Activated CD4-positive, CD25-positive, alpha-beta regulatory T cell treated with anti-CD3 and anti-CD28 coated beads, Interleukin-2, amount 50 U/mL, for 72 hours (primary cell): ENCODE results near the gene ZPBP.

Source experiments
- DNase-seq: peaks from one replicate; pipeline ENCODE4 v3.0.0; 2021

The ZPBP gene

DNA sequence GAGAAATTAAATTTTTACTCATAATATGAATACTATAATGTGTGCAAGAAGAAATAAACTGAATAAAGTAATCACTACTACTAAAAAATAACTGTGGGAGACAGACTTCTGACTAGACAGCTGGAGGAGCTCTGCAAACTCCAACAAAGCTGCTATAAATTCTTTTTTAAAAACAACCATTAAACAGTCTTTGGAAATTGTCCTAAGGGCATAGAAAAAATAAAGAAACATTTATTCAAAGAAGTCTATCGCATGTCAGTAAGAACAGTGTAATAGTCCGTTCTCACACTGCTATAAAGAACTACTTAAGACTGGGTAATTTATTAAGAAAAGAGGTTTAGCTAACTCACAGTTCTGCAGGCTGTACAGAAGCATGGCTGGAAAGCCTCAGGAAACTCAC is 56.0 kb downstream of the ZPBP start:
- DNase-seq = no peak

DNA sequence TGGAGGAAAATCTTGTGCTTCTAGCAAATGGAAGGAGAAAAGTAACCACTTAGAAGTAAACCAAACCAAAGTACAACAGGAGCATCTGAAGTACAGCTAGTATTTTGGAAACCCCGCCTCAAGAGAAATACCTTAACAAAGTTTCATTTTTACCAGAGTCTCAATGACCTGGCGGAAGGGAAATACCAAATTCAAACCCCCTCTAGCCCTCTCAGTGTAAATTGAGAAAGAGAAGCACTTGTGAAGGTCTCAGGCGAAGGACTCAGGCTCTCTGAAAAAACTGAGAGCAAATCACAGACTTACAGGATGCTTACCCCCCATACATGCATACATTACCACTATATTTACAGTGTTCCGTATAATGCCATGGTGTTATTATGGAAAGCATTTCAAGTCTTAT is 70.1 kb downstream of the ZPBP start:
- no peak for DNase-seq

DNA sequence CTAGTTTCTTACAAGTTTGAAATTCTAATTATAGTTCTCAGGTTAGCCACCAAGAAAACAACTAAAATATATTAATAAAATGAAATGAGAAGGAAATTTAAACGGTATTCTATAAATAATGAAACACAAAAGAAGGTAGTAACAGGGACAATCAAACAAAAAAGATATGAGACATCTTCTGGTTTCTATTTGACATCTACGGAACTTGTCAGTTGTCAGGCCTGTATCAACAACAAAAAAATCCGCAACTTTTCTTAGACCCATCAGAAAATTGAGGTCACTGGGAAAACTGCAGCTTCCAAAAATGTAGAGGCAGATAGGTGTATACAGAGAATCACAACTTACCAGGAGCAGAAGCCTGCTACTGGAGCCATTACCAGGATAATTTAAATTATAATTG is 70.6 kb downstream of the ZPBP start:
- no peak for DNase-seq

DNA sequence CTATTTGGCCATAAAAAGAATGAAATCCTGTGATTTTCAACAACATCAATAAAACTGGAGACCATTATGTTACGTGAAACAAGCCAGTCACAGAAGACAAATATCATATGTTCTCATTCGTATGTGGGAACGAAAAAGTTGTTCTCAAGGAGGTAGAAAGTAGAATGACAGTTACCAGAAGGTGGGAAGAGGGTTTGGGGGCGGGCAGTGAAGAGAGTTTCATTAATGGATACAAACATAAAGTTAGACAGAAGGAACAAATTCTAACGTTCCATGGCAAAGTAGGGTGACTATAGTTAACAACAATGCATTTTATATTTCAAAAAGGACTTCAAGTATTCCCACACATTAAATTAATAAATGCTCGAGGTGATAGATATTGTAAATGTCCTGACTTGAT is 97.4 kb downstream of the ZPBP start:
- DNase-seq = no peak

DNA sequence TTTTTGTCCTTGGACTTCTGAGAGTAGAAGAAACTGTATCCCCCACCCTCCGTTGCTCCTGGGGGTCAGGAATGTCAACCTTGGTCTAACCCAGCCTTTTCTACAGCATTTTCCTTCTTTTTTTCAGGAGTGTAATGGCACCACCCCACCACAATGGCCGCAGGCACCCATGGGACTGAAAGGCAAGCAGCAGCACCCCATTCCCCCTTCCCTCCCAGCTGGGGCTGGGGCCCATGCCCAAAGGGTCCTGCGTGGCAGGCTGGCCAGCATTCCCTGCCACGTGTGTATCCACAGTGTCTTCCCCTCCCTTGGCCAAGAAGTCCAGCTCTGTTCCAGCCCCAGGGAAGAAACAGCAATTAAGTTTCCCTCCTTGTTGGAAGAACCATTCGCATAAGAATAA is 106.9 kb downstream of the ZPBP start:
- no peak for DNase-seq

DNA sequence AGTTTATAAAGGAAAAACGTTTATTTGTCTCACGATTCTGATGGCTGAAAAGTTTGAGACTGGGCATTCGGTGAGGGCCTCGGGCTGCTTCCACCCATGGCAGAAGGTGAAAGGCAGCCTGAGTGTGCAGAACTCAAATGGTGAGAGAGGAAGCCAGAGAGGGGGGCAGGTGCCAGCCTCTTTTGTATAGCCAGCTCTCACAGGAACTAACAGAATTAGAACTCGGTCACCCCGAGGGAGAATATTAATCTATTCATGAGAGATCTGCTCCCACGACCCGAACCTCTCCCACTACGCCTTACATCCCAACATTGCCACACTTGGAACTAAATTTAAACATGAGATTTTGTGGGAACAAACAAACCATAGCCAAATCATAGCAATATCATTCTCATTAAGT is 112.6 kb downstream of the ZPBP start:
- no peak for DNase-seq

DNA sequence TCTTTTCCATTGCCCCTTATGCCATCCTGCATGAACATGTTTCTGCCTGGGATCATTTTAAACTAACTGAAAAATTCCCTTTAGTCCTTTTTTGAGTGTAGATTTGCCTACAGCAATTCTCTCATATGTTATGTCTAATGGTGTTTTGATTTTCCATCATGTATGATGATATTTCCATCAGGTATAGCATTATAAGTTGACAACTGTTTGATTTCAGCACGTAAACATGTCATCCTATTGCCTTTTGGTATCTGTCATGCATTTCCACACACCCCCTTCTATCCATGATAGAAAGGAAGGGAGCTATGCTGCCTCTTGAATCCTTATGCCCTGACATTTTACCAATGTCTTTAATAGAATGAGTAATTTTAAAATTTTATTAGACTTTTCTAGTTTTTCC is 116.8 kb downstream of the ZPBP start:
- no peak for DNase-seq

DNA sequence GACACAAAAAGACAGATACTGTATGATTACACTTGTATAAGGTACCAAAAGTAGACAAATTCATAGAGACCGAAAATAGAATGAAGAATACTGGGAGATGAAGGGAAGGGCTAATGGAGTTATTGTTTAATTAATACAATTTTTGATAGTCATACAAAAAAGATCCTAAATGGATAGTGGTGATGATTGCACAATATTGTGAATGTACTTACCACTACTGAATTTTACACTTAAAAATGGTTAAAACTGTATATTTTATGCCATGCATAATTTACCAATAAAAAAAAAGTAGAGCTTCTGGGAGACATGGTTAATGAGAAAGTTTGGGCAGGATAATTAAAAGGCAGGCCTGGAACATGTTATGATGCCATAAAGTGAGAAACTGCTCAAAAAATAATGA is 119.0 kb downstream of the ZPBP start:
- DNase-seq = no peak

DNA sequence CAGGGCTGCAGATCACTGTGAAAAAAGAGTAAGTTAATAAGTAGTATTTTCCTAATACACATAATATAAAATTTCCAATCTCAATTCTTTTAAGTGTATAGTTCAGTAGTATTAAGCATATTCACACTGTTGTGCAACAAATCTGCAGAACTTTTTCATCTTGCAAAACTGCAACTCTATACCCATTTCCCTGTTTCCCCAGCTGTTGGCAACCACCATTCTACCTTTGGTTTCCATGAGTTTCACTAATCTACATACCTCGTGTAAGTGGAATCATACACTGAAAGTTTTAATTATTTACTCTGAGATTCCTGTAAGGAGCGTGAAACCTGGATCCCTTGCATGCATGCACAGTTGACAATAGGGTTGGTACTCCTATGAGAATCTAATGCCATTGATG is 155.4 kb downstream of the ZPBP start:
- no peak for DNase-seq

DNA sequence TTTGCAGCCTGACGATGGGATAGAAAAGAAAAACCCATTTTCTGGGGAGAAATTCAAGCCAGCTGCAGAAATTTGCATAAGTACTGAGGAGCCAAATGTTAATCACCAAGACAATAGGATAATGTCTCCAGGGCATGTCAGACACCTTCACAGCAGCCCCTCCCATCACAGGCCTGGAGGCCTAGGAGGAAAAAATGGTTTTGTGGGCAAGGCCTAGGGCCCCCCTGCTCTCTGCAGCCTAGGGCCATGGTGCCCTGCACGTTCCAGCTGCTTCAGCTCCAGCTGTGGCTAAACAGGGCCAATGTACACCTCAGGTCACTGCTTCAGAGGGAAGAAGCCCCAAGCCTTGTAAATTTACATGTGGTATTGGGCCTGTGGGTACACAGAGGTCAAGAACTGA is 161.4 kb downstream of the ZPBP start:
- no peak for DNase-seq

DNA sequence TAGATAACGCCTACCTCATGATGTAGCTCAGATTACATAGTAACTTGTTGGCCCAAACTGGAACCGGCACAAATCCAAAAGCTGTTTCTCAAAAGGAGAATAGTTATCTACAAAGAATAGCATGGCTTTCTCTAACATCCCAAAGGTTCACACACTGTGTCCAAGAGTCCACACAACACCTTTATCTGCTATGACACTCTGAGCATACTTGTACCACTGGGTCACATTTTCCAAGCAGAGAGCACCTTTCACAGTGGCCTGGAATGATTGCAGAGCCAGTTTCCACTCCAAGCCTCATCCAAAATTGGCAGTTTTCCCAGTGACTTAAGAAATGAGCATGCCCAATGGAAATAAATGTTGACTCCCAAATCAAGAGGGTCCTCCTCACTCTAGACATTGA is 164.3 kb downstream of the ZPBP start:
- DNase-seq = no peak

DNA sequence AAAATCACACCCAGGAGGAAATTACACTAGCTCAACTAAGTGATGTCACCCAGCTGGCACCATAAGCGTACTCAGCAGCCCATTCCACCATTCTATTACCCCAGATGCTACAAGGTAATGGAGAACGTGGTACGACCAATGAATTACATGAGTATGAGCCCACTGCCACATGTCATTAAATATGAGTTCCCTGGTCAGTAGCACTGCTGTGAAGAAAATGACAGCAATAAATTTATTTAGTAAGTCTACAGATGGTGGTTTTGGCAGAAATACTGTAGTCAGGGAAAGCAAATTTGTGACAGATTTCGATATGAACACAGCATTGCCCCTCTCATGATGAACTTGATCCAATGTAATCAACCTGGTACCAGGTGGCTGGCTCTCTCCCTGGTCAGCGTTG is 165.4 kb downstream of the ZPBP start:
- no peak for DNase-seq

DNA sequence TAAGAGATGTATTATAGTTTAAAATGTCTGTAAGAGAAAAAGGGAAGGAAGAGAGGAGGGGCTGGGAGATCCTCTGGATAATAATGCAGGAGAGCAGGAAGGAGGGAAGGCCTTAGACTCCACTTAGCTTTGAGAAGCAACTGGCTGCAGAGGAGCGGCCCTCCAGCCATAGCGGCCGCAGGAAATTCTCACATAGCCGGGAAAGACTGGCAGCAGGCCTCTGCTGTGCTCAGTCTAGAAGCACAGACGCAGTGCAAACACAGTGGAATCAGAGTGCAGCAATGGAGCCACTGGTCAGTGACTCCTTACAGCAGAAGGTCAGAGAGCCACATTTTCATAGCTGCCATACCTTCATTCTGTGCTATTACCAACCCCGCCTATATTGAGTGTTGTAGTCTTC is 166.3 kb downstream of the ZPBP start:
- DNase-seq = no peak

DNA sequence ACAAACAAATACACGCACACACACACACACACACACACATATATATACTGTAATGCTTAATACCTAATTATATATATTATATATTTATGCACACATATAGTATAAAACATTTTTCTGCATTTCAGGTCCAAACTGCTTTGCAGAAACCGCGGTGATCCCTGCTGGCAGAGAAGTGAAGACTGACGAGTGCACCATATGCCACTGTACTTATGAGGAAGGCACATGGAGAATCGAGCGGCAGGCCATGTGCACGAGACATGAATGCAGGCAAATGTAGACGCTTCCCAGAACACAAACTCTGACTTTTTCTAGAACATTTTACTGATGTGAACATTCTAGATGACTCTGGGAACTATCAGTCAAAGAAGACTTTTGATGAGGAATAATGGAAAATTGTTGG is 181.1 kb downstream of the ZPBP start:
- no peak for DNase-seq

DNA sequence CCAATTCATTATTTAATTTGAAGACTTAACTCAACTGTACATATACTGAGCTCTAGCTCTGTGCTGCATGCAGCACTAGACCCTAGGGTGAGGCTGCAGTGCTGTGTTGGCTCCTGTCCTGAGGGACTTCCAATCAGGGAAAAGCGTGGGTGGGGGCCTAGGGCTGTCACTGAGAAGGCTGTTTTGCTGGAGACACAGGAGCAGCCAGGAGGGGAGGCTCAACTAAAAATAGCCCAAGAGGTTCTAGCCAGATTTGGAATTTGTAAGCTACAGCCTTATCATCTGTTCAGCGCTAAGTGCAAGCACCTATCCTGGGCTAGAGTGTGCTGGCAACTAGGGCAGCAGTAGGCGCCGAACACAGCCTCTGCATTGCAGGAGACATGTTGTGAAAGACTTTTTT is 198.5 kb downstream of the ZPBP start:
- no peak for DNase-seq

DNA sequence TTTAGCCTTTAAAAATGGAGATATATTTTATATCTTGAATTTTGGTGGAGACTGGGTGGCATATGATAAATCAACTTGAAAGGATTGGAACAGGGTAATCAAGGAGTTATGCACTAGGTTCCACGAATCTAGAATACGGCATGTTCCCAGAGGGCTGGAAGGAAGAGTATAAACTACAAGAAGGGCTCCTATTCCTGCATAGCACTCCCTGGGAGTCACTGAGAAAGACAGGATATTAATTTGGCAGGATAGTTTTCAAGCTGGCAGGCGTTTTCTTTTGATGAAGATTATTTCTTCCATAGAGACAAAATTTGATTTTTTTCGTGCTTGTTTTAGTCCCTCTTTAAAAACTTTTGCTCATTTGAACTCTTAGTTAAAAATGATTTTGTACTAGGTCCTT is 199.9 kb downstream of the ZPBP start:
- DNase-seq = no peak

DNA sequence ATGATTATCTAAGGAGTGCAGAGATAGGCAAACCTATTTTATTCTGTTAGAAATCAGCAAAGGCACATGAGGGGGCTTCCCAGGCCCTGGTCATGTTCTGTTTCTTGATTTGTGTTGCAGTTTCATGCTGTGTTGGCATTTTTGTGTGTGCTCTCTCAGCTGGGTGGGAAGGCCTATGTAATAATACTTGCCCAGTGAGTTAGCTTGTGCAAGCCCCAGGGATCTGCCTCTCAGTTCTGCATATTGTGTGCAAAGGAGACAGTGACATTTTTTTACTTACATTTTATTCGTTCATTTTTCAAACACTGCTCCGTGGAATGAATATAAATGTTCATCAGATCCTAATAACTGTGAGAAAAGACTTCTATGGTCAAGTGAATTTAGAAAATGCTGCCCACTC is 200.6 kb downstream of the ZPBP start:
- DNase-seq = no peak
